IMR-90 (cell line): ENCODE results near the gene ARHGEF12.

Experiments
- RAD21 ChIP-seq: IDR thresholded peaks from 2 replicates; pipeline ENCODE4 v1.6.1; 2012; ENCODE audit warnings: low read length, improper control_type of control experiment
- TF ChIP-seq, protein P1 (sequence below): conservative IDR thresholded peaks from 2 replicates; pipeline ENCODE4 v1.5.1; 2012; ENCODE audit warnings: mild to moderate bottlenecking, low read depth, low read length, improper control_type of control experiment

GRCh38 chr11:120525261-120526171 is 189.3 kb downstream of the ARHGEF12 start:
- TF ChIP-seq, protein P1, sequence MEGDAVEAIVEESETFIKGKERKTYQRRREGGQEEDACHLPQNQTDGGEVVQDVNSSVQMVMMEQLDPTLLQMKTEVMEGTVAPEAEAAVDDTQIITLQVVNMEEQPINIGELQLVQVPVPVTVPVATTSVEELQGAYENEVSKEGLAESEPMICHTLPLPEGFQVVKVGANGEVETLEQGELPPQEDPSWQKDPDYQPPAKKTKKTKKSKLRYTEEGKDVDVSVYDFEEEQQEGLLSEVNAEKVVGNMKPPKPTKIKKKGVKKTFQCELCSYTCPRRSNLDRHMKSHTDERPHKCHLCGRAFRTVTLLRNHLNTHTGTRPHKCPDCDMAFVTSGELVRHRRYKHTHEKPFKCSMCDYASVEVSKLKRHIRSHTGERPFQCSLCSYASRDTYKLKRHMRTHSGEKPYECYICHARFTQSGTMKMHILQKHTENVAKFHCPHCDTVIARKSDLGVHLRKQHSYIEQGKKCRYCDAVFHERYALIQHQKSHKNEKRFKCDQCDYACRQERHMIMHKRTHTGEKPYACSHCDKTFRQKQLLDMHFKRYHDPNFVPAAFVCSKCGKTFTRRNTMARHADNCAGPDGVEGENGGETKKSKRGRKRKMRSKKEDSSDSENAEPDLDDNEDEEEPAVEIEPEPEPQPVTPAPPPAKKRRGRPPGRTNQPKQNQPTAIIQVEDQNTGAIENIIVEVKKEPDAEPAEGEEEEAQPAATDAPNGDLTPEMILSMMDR: no peak
- TF ChIP-seq RAD21: no peak
